Neural cell (in vitro differentiated cells): ENCODE results near the gene ZHX3. TPM values are rescaled to one million over a fixed set of nuclear protein-coding genes. Genes with fewer than 3 reads are reported as not detected.

Source experiments
- H2AFZ ChIP-seq: fragments of 200-600, 300-800 bp; sonication (generic), shearing (Covaris generic); 2 replicates; pipeline ENCODE4 v1.6.0; 2014; ENCODE audit warnings: low read depth, mild to moderate bottlenecking, antibody characterized with exemption, low read length, moderate library complexity
- H3F3A ChIP-seq: fragments of 200-600 bp; shearing (Covaris generic); 2 replicates; pipeline ENCODE4 v1.6.1; 2016; ENCODE audit warnings: mild to moderate bottlenecking, moderate library complexity, mixed read lengths, antibody characterized with exemption, low read length; ENCODE audit not compliant: insufficient read depth, poor library complexity, severe bottlenecking
- H3K27ac ChIP-seq: fragments of 200-600, 300-800 bp; sonication (generic), shearing (Covaris generic); 2 replicates; pipeline ENCODE4 v1.5.1; 2014; ENCODE audit warnings: mild to moderate bottlenecking, low read length, moderate library complexity
- H3K27me3 ChIP-seq: fragments of 300-800, 200-600 bp; sonication (generic), shearing (Covaris generic); 2 replicates; pipeline ENCODE4 v1.6.0; 2014; ENCODE audit warnings: mild to moderate bottlenecking, low read depth, low read length, moderate library complexity; ENCODE audit not compliant: insufficient read depth
- H3K36me3 ChIP-seq: fragments of 300-800, 200-600 bp; sonication (generic), shearing (Covaris generic); 2 replicates; pipeline ENCODE4 v1.5.1; 2014; ENCODE audit warnings: mild to moderate bottlenecking, antibody characterized with exemption, low read length, moderate library complexity; ENCODE audit not compliant: insufficient read depth
- H3K4me2 ChIP-seq: fragments of 300-800, 200-600 bp; sonication (generic), shearing (Covaris generic); 2 replicates; pipeline ENCODE4 v1.6.0; 2014; ENCODE audit warnings: mild to moderate bottlenecking, low read length
- H3K4me3 ChIP-seq: fragments of 300-800, 200-600 bp; sonication (generic), shearing (Covaris generic); 2 replicates; pipeline ENCODE4 v1.5.1; 2014; ENCODE audit warnings: mild to moderate bottlenecking, low read length, moderate library complexity
- H3K79me2 ChIP-seq: fragments of 200-600 bp; shearing (Covaris generic); replicated peaks from 2 replicates; pipeline ENCODE4 v1.6.0; 2014; ENCODE audit warnings: mild to moderate bottlenecking, low read length, moderate library complexity; ENCODE audit not compliant: insufficient read depth
- H3K9ac ChIP-seq: fragments of 300-800, 200-600 bp; sonication (generic), shearing (Covaris generic); 2 replicates; pipeline ENCODE4 v1.6.1; 2016; ENCODE audit warnings: mild to moderate bottlenecking, low read length, mixed read lengths
- H3K9me2 ChIP-seq: fragments of 200-600 bp; shearing (Covaris generic); 2 replicates; pipeline ENCODE4 v1.6.1; 2016; ENCODE audit warnings: mild to moderate bottlenecking, low read length, mixed read lengths; ENCODE audit not compliant: insufficient read depth
- H3K9me3 ChIP-seq: fragments of 200-600, 300-800 bp; sonication (generic), shearing (Covaris generic); 2 replicates; pipeline ENCODE4 v1.6.1; 2016; ENCODE audit warnings: mild to moderate bottlenecking, mixed run types, low read length, moderate library complexity, mixed read lengths
- H4K20me1 ChIP-seq: fragments of 200-600 bp; shearing (Covaris generic); 2 replicates; pipeline ENCODE4 v1.6.1; 2016; ENCODE audit warnings: mild to moderate bottlenecking, mixed run types; ENCODE audit not compliant: insufficient read depth
- CTCF ChIP-seq: fragments of 450-650 bp; IDR thresholded peaks from 2 replicates; pipeline ENCODE4 v1.5.1; 2014; ENCODE audit warnings: antibody characterized with exemption, mild to moderate bottlenecking, moderate library complexity; ENCODE audit not compliant: poor library complexity, severe bottlenecking
- EP300 ChIP-seq: fragments of 450-650 bp; conservative IDR thresholded peaks from 2 replicates; pipeline ENCODE4 v1.6.1; 2014; ENCODE audit warnings: antibody characterized with exemption, mild to moderate bottlenecking, moderate library complexity; ENCODE audit not compliant: poor library complexity, severe bottlenecking
- EZH2 ChIP-seq: fragments of 200-600, 300-800 bp; shearing (Covaris generic), sonication (generic); IDR thresholded peaks from 2 replicates; pipeline ENCODE4 v1.6.1; 2014; ENCODE audit warnings: antibody characterized with exemption, low read length, borderline replicate concordance, mild to moderate bottlenecking; ENCODE audit not compliant: insufficient read depth, poor library complexity, severe bottlenecking
- MXI1 ChIP-seq: fragments of 450-650 bp; conservative IDR thresholded peaks from 2 replicates; pipeline ENCODE4 v1.6.1; 2014; ENCODE audit warnings: antibody characterized with exemption, mild to moderate bottlenecking; ENCODE audit not compliant: poor library complexity, severe bottlenecking
- POLR2AphosphoS5 ChIP-seq: IDR thresholded peaks from 2 replicates; pipeline ENCODE4 v1.6.1; 2012
- RAD21 ChIP-seq: fragments of 450-650 bp; conservative IDR thresholded peaks from 2 replicates; pipeline ENCODE4 v1.6.1; 2014; ENCODE audit warnings: antibody characterized with exemption, mild to moderate bottlenecking, moderate library complexity
- REST ChIP-seq: IDR thresholded peaks from 2 replicates; pipeline ENCODE4 v1.6.1; 2012; ENCODE audit warnings: borderline replicate concordance
- SMC3 ChIP-seq: fragments of 450-650 bp; conservative IDR thresholded peaks from 2 replicates; pipeline ENCODE4 v1.6.1; 2014; ENCODE audit warnings: antibody characterized with exemption, mild to moderate bottlenecking, moderate library complexity; ENCODE audit not compliant: poor library complexity
- TAF1 ChIP-seq: IDR thresholded peaks from 2 replicates; pipeline ENCODE4 v1.6.1; 2012; ENCODE audit warnings: low read depth
- polyA plus RNA-seq: library from polyadenylated mRNA; depleted of rRNA; stranded (reverse); fragments of >200 nt; gene quantifications from 2 replicates; pipeline ENCODE4 v1.2.3, GENCODE V29; 2014

ZHX3 gene
- polyA plus RNA-seq, 1 donor from 2014 or later: 10.3 TPM

GRCh38 chr20:41232973-41233926, 84.3 kb downstream of the ZHX3 start:
- Histone ChIP-seq H2AFZ (no peak overlapping the region), H3K4me2 (no peak overlapping the region), H3F3A (no peaks in the 10 kb centered on the region), H3K9me2 (no peaks in the 10 kb centered on the region), H3K79me2 (no peaks in the 10 kb centered on the region), H4K20me1 (no peaks in the 10 kb centered on the region), H3K9me3 (no peaks in the 10 kb centered on the region), H3K9ac (no peak overlapping the region), H3K4me3 (no peak overlapping the region), H3K36me3 (no peaks in the 10 kb centered on the region), H3K27me3 (no peaks in the 10 kb centered on the region), H3K27ac (no peak overlapping the region)
- TF ChIP-seq EP300 (no peak), POLR2AphosphoS5 (no peak), REST (no peak), RAD21 (no peak), TAF1 (no peak), MXI1 (no peak), CTCF (no peak), EZH2 (no peak), SMC3 (no peak)

- H2AFZ ChIP-seq: no peak overlapping the region
- H3F3A ChIP-seq: no peaks in the 10 kb centered on the region
- no peaks in the 10 kb centered on the region for H3K27me3 ChIP-seq
- no peaks in the 10 kb centered on the region for H3K9me2 ChIP-seq
- no peak overlapping the region for H3K4me2 ChIP-seq
- TF ChIP-seq EZH2 (no peak), MXI1 (no peak), TAF1 (no peak), POLR2AphosphoS5 (no peak), REST (no peak), CTCF (no peak), SMC3 (no peak), EP300 (no peak), RAD21 (no peak)
- no peaks in the 10 kb centered on the region for H4K20me1 ChIP-seq
- H3K36me3 ChIP-seq: no peaks in the 10 kb centered on the region
- no peaks in the 10 kb centered on the region for H3K9me3 ChIP-seq
- no peaks in the 10 kb centered on the region for H3K79me2 ChIP-seq
- H3K27ac ChIP-seq: no peak overlapping the region
- no peak overlapping the region for H3K4me3 ChIP-seq
- no peak overlapping the region for H3K9ac ChIP-seq
These were observed 86.4 kb downstream of the ZHX3 start for GRCh38 chr20:41231136-41231535.
